SK-MEL-5 (cell line): ENCODE data around the gene GRIN2A. TPM values are rescaled to one million over a fixed set of nuclear protein-coding genes. Genes with fewer than 3 reads are reported as not detected.
A peak's percentile ranks its signal among the peaks of the same experiment; 100 is the strongest.

Experiments used
- DNase-seq: peaks from one replicate; pipeline ENCODE4 v3.0.0-alpha.2; 2016; ENCODE audit warnings: low read depth, low spot score
- in situ Hi-C: cut with HindIII; loops from 2 replicates; pipeline ENCODE4 v1.10.0; 2016; ENCODE audit warnings: low sequenced_read_pairs, high pct_unique_total_duplicates, low pct_unique_long_range_greater_than_20kb
- total RNA-seq: library from RNA; depleted of rRNA; stranded (reverse); fragments of >200 nt; shearing (Covaris generic); gene quantifications from 2 replicates; pipeline ENCODE4 v1.2.3, GENCODE V29; 2014

The GRIN2A gene
- total RNA-seq, 1 experiment from 2014 or later, result 1.3 TPM

- no peak for DNase-seq
- in situ Hi-C loops, result no loop called here
Measured at GRCh38 chr16:9843424-9844018, 338.7 kb downstream of the GRIN2A start.

GRCh38 chr16:9840761-9841665, 341.2 kb downstream of the GRIN2A start:
- no peak for DNase-seq
- in situ Hi-C loops, result no loop called here

- no peak for DNase-seq
- in situ Hi-C loops, result no loop called here
Measured at GRCh38 chr16:9837481-9837880, 344.7 kb downstream of the GRIN2A start.

GRCh38 chr16:9836118-9836736, 346.0 kb downstream of the GRIN2A start:
- in situ Hi-C loops, result no loop called here
- peak; percentile 8 for DNase-seq

GRCh38 chr16:9827062-9827752, 355.0 kb downstream of the GRIN2A start:
- in situ Hi-C loops, result no loop called here
- DNase-seq, result no peak

- in situ Hi-C loops, result no loop called here
- DNase-seq, result no peak
Measured at GRCh38 chr16:9826656-9827055, 355.6 kb downstream of the GRIN2A start.

- in situ Hi-C loops, result no loop called here
- no peak for DNase-seq
Measured at GRCh38 chr16:9824200-9825068, 357.8 kb downstream of the GRIN2A start.

GRCh38 chr16:9823510-9823909, 358.7 kb downstream of the GRIN2A start:
- DNase-seq, result no peak
- in situ Hi-C loops, result no loop called here

- in situ Hi-C loops, result no loop called here
Measured at GRCh38 chr16:9821970-9822369, 360.3 kb downstream of the GRIN2A start.

GRCh38 chr16:9821331-9821730, 360.9 kb downstream of the GRIN2A start:
- in situ Hi-C loops, result no loop called here
- DNase-seq, result peak; percentile 34

More at GRCh38 chr16:9821970-9822369, 360.3 kb downstream of the GRIN2A start:
- no peak for DNase-seq

- in situ Hi-C loops, result no loop called here
- DNase-seq, result peak; percentile 2
Measured at GRCh38 chr16:9820476-9821246, 361.6 kb downstream of the GRIN2A start.

- DNase-seq, result no peak
- in situ Hi-C loops, result no loop called here
Measured at GRCh38 chr16:9818702-9819101, 363.5 kb downstream of the GRIN2A start.

- no peak for DNase-seq
- in situ Hi-C loops, result no loop called here
Measured at GRCh38 chr16:9817586-9817985, 364.6 kb downstream of the GRIN2A start.

GRCh38 chr16:9816644-9817043, 365.6 kb downstream of the GRIN2A start:
- in situ Hi-C loops, result no loop called here

GRCh38 chr16:9813665-9814064, 368.6 kb downstream of the GRIN2A start:
- in situ Hi-C loops, result no loop called here
- DNase-seq, result no peak

More at GRCh38 chr16:9816644-9817043, 365.6 kb downstream of the GRIN2A start:
- DNase-seq, result no peak

GRCh38 chr16:9808210-9808609, 374.0 kb downstream of the GRIN2A start:
- DNase-seq, result no peak
- in situ Hi-C loops, result no loop called here
